GM18517 (cell line): ENCODE measurements around the gene IFIH1.

Experiments
- ATAC-seq: cut with Tn5 transposase; IDR thresholded peaks from one replicate; pipeline ENCODE4 v1.9.1; 2021; ENCODE audit warnings: mild to moderate bottlenecking, moderate library complexity; ENCODE audit not compliant: unreplicated experiment

The IFIH1 gene

DNA sequence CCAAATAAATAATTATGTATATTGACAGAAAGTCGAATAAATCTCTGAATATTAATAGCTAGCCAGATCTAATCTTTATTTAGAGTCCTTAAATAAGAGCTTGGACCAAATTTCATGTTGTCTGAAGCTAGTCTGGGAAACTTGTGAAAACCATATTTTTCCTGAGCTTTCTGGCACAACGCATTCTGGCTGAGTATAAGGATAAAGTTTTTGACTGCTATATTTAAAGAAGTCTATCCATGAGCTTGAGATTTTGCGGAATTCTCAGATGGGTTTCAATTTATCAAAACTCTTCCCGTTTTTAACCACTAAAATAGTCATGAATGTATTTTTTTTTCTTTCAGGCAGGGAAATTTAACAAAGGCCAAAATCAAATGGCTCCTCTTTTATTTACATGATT lies 99.1 kb downstream of the IFIH1 start:
- ATAC-seq = no peak

GRCh38 chr2:162217598-162217997 lies 100.9 kb downstream of the IFIH1 start:
- no peak for ATAC-seq
